Heart left ventricle (tissue), 13 donors: ENCODE measurements around the gene OR8B3.
"Not testable (repeated sequence)": the region's sequence is repeated elsewhere in the genome, so short reads cannot be mapped to it uniquely, and the experiment has no call there.

ENCODE experiments used
- CTCF ChIP-seq, 12 donors: fragments of 200-600 bp; sonication (generic) in 4 of 12; IDR thresholded peaks; one replicate each; pipeline versions ENCODE4 v1.5.0 to v1.8.0; 2018 to 2022; ENCODE audit warnings: antibody characterized with exemption in 12 of 12, mild to moderate bottlenecking in 5 of 12
- POLR2A ChIP-seq, 2 donors: fragments of 450-650 bp; IDR thresholded peaks; one replicate each; pipeline ENCODE4 v1.6.1; 2017; ENCODE audit warnings: antibody characterized with exemption in 2 of 2, mild to moderate bottlenecking in 2 of 2, moderate library complexity in 2 of 2
- donor health status: ischemic (EF 13 %, LVEDD 7.1; RV severe dilation, severe dysfunction).
- donor health status: DM: no; HTN: yes; CAD: no.
- donor health status: DM: no; HTN: no; CAD: no.
- donor health status: ischemic (EF 25% LVEDD 6.9; RV normal size, moderate dysfunction).
- donor health status: ischemic (EF 25% LVEDD 5.7; RV mildly dilated, moderate dysfunction).
- donor health status: ischemic (EF 35%, LVEDD 5.7; RV mildly dilated, moderate dysfunction).
- donor health status: nonischemic (EF 11% LVEDD 7.7; RV severe dilation, severe dysfunction).
- donor health status: DM: yes; HTN: yes; CAD: no.
- donor health status: PGD.
- donor health status: ischemic (EF 29% LVEDD 5.4; RV normal size, mild dysfunction).
- donor health status: nonischemic (EF 23%, LVEDD 6.1; RV moderate dilation, normal function).

GRCh38 chr11:124396847-124397246 is 2.0 kb downstream of the OR8B3 start:
- TF ChIP-seq CTCF, POLR2A (IDR thresholded peaks at IDR 0.05): not testable (repeated sequence)
